ENCODE results near the gene RTP1.

RTP1 gene

GRCh38 chr3:187209491-187209890, 12.2 kb downstream of the RTP1 start:
- DNase-seq (ENCODE audit: low read depth) = no peak
- no peak overlapping the region for H3K4me3 ChIP-seq (replicated peaks; ENCODE audit: low read depth, low read length)
- no peak for TF ChIP-seq CTCF (IDR thresholded peaks at IDR 0.05; ENCODE audit: low read length, missing control alignments)

GRCh38 chr3:187210091-187210490, 12.8 kb downstream of the RTP1 start:
- DNase-seq (ENCODE audit: low read depth) = no peak
- no peak overlapping the region for H3K4me3 ChIP-seq (replicated peaks; ENCODE audit: low read depth, low read length)
- no peak for TF ChIP-seq CTCF (IDR thresholded peaks at IDR 0.05; ENCODE audit: low read length, missing control alignments)

- H3K4me3 ChIP-seq (replicated peaks; ENCODE audit: low read depth, low read length) = no peak overlapping the region
- DNase-seq (ENCODE audit: low read depth) = peak; percentile 63
- TF ChIP-seq CTCF (IDR thresholded peaks at IDR 0.05; ENCODE audit: low read length, missing control alignments) = no peak
Observed at GRCh38 chr3:187210545-187211327, 13.4 kb downstream of the RTP1 start.

- no peak for TF ChIP-seq CTCF (IDR thresholded peaks at IDR 0.05; ENCODE audit: low read length, missing control alignments)
- no peak for DNase-seq (ENCODE audit: low read depth)
- H3K4me3 ChIP-seq (replicated peaks; ENCODE audit: low read depth, low read length) = no peak overlapping the region
Observed at GRCh38 chr3:187211532-187212195, 14.4 kb downstream of the RTP1 start.

- DNase-seq (ENCODE audit: low read depth) = no peak
- H3K4me3 ChIP-seq (replicated peaks; ENCODE audit: low read depth, low read length) = no peak overlapping the region
- TF ChIP-seq CTCF (IDR thresholded peaks at IDR 0.05; ENCODE audit: low read length, missing control alignments) = no peak
Observed at GRCh38 chr3:187212196-187212545, 14.9 kb downstream of the RTP1 start.

- no peak for TF ChIP-seq CTCF (IDR thresholded peaks at IDR 0.05; ENCODE audit: low read length, missing control alignments)
Observed at GRCh38 chr3:187212705-187213104, 15.4 kb downstream of the RTP1 start.

More at GRCh38 chr3:187212705-187213104, 15.4 kb downstream of the RTP1 start:
- DNase-seq (ENCODE audit: low read depth) = no peak
- no peak overlapping the region for H3K4me3 ChIP-seq (replicated peaks; ENCODE audit: low read depth, low read length)

Measured in fibroblast of pulmonary artery (primary cell).